Esophagus muscularis mucosa (tissue), 3 donors: Measurements from ENCODE around the gene ARHGEF10L.

Source experiments
- CTCF ChIP-seq, 3 experiments: fragments of 200-600 bp in 2 of 3; fragments of 450-650 bp in 1 of 3; sonication (generic) in 2 of 3; IDR thresholded peaks; one replicate each; pipeline ENCODE4 v1.5.1; 2017 to 2019; ENCODE audit warnings: antibody characterized with exemption in 3 of 3, mild to moderate bottlenecking in 2 of 3, moderate library complexity in 1 of 3
- POLR2AphosphoS5 ChIP-seq, 2 donors: sonication (generic); formaldehyde crosslinking; IDR thresholded peaks; one replicate each; pipeline ENCODE4 v1.6.1; 2017; ENCODE audit warnings: antibody characterized with exemption in 2 of 2

GRCh38 chr1:17568014-17568900, 28.8 kb downstream of the ARHGEF10L start:
- no peak for TF ChIP-seq POLR2AphosphoS5 (IDR thresholded peaks at IDR 0.05)
- no peak for TF ChIP-seq CTCF (IDR thresholded peaks at IDR 0.05)
